Measurements from ENCODE around the gene SGCD. TPM values are rescaled to one million over a fixed set of nuclear protein-coding genes. Genes with fewer than 3 reads are reported as not detected.

The SGCD gene
- total and polyA plus RNA-seq, 10 donors: 0.26 to 5.3 (median 1.3) TPM

DNA sequence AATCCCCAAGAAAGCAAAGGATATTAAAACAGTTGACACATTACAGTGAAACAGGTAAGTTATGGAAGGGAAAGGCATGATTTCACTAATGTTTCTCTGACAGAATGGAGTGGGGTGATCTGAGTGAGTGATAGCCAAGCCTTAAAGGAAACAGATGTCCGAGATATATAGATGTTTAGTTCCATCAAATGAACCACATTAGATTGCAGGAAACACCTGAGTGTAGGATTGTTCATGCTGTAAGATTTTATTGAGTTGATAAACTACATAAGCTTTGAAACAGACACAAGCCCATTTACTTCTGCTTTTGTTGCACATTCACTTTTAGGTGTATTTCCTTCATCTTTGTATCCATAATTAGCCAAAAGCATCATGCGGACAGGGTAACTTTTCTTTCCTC, 356.0 kb downstream of the SGCD start:
- intact Hi-C loops (cut with DNase I; ENCODE audit: low total_unique reads): no loop called here

DNA sequence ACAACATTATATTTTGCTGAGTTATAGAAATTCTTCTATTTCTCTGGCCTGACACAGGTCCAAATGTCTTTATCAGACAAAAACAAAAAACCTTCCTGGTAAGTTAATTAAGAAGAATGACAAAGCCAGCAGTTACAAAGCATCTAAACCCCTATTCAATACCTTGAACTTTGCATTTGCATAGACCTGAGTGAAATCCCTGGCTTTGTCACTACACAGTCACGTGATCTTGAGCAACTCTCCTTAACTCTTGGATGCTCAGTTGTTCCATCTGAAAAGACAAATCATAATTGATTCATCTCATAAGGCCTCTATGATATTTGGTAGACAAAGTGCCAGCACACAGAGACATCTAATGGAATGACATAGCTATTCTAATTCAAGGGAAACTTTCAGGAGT, 356.5 kb downstream of the SGCD start:
- WGBS, 5 donors: 36 to 78% (median 65%) methylated on average over 1 of the region's 1 CpG
- intact Hi-C loops (cut with DNase I; ENCODE audit: low total_unique reads): no loop called here

More for the DNA sequence above, 356.0 kb downstream of the SGCD start:
- H3K9me3 ChIP-seq: no peaks in the 10 kb centered on the region
- no peaks in the 10 kb centered on the region for H3K36me3 ChIP-seq
- TF ChIP-seq, protein P1, sequence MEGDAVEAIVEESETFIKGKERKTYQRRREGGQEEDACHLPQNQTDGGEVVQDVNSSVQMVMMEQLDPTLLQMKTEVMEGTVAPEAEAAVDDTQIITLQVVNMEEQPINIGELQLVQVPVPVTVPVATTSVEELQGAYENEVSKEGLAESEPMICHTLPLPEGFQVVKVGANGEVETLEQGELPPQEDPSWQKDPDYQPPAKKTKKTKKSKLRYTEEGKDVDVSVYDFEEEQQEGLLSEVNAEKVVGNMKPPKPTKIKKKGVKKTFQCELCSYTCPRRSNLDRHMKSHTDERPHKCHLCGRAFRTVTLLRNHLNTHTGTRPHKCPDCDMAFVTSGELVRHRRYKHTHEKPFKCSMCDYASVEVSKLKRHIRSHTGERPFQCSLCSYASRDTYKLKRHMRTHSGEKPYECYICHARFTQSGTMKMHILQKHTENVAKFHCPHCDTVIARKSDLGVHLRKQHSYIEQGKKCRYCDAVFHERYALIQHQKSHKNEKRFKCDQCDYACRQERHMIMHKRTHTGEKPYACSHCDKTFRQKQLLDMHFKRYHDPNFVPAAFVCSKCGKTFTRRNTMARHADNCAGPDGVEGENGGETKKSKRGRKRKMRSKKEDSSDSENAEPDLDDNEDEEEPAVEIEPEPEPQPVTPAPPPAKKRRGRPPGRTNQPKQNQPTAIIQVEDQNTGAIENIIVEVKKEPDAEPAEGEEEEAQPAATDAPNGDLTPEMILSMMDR (IDR thresholded peaks at IDR 0.05 in 8 of 11, conservative IDR thresholded peaks at IDR 0.05 in 3 of 11): no peak
- no peaks in the 10 kb centered on the region for H3K4me1 ChIP-seq
- WGBS, 5 donors: 15 to 33% (median 22%) methylated on average over 2 of the region's 2 CpGs
- H3K27ac ChIP-seq: no peak overlapping the region
- DNase-seq: no peak
- no peaks in the 10 kb centered on the region for H3K27me3 ChIP-seq (replicated peaks in 1 of 7)
- H3K4me3 ChIP-seq: no peak overlapping the region

DNA sequence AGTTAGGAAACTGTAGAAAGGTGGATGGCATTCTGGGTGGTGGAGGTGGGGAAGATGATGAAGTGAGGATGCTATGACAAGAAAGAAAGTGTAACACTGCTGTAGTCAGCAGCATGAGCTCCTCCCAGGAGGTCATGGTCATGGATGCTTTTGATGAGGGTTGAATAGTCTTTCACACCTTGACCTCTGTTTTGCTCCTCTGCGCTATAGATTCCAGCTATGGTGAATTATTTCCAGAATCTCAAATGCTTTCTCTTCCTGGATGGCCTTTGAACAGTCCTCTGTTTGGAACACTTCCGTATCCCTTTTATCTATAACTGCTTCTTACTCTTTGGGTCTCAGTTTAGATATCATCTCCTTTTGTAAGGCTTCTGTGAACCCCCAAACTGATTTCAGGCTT, 357.3 kb downstream of the SGCD start:
- WGBS, 5 donors: 84 to 94% (median 89%) methylated on average over 2 of the region's 2 CpGs
- Histone ChIP-seq H3K4me1 (no peaks in the 10 kb centered on the region), H3K36me3 (no peaks in the 10 kb centered on the region), H3K4me3 (no peak overlapping the region), H3K9me3 (no peaks in the 10 kb centered on the region), H3K27me3 (replicated peaks in 1 of 7) (peaks cover 0 to 4% (median 0%) of the 10 kb centered on the region in 7 donors), H3K27ac (no peak overlapping the region)
- intact Hi-C loops (cut with DNase I; ENCODE audit: low total_unique reads): no loop called here
- TF ChIP-seq, protein P1 (IDR thresholded peaks at IDR 0.05 in 8 of 11, conservative IDR thresholded peaks at IDR 0.05 in 3 of 11): no peak
- no peak for TF ChIP-seq POLR2A (IDR thresholded peaks at IDR 0.05)
- TF ChIP-seq POLR2AphosphoS5 (IDR thresholded peaks at IDR 0.05): no peak
- no peak for DNase-seq

More for the DNA sequence above, 356.5 kb downstream of the SGCD start:
- Histone ChIP-seq H3K36me3 (no peaks in the 10 kb centered on the region), H3K4me3 (no peak overlapping the region), H3K27ac (no peak overlapping the region), H3K9me3 (no peaks in the 10 kb centered on the region), H3K4me1 (no peaks in the 10 kb centered on the region), H3K27me3 (replicated peaks in 1 of 7) (peaks cover 0 to 1% (median 0%) of the 10 kb centered on the region in 7 donors)
- no peak for TF ChIP-seq POLR2A (IDR thresholded peaks at IDR 0.05)
- TF ChIP-seq, protein P1 (IDR thresholded peaks at IDR 0.05 in 8 of 11, conservative IDR thresholded peaks at IDR 0.05 in 3 of 11): no peak
- no peak for TF ChIP-seq POLR2AphosphoS5 (IDR thresholded peaks at IDR 0.05)
- no peak for DNase-seq

DNA sequence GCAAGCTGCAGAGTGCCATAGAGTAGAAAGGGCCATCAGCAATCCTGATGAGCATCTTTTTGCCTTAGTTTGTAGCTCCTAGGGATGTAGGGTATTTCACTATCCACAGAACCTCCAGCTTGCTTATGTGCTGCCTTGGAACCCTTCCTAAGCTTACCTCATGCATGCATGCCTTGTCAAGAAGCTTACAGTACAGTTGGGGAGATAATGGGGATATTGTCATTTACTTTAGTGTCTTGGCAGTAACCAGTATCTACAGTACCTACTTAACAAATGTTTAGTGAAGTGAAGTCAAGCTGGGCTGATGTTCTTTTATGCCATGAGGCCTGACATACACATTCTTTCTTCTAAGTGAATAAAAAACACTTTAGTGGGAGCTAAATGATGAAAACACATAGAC, 358.5 kb downstream of the SGCD start:
- Histone ChIP-seq H3K27me3 (replicated peaks in 1 of 7) (peaks cover 0 to 4% (median 0%) of the 10 kb centered on the region in 7 donors), H3K4me1 (no peaks in the 10 kb centered on the region), H3K9me3 (no peaks in the 10 kb centered on the region), H3K4me3 (no peak overlapping the region), H3K27ac (no peak overlapping the region), H3K36me3 (no peaks in the 10 kb centered on the region)
- TF ChIP-seq POLR2AphosphoS5 (IDR thresholded peaks at IDR 0.05): no peak
- TF ChIP-seq, protein P1 (IDR thresholded peaks at IDR 0.05 in 8 of 11, conservative IDR thresholded peaks at IDR 0.05 in 3 of 11): no peak
- TF ChIP-seq POLR2A (IDR thresholded peaks at IDR 0.05): no peak
- intact Hi-C loops (cut with DNase I; ENCODE audit: low total_unique reads): no loop called here
- no peak for DNase-seq

Data from spleen (tissue), 11 donors.